GM12878 (cell line): ENCODE measurements around the gene BICDL2. TPM values are rescaled to one million over a fixed set of nuclear protein-coding genes. Genes with fewer than 3 reads are reported as not detected.

Experiments
- ATAC-seq: fragments of 200-7000 bp; cut with Tn5 transposase; 3 replicates; pipeline ENCODE4 v1.9.1; 2020; ENCODE audit warnings: mild to moderate bottlenecking, moderate library complexity
- BruUV-seq: library from RNA; stranded (reverse); fragments of 400-500 nt; replicated peaks from 2 replicates; lab custom pipeline; 2021; lab: Mats Ljungman, UMichigan
- CTCF ChIA-PET: fragments of 300-600 bp; sonication (Branson Sonifier 250); formaldehyde crosslinking; extraction: SDS; loops from one replicate; lab custom pipeline; 2021; ENCODE audit warnings: inconsistent platforms; lab: Yijun Ruan, JAX
- POLR2A ChIA-PET: fragments of 350-600 bp; formaldehyde crosslinking; extraction: SDS; loops from one replicate; lab custom pipeline; 2021; ENCODE audit warnings: inconsistent platforms; lab: Charles Lee
- RAD21 ChIA-PET: fragments of 300-600 bp; sonication (Branson Sonifier 250); formaldehyde crosslinking; loops from one replicate; lab custom pipeline; 2023; ENCODE audit warnings: antibody characterized with exemption; ENCODE audit not compliant: unreplicated experiment; lab: Charles Lee
- SMC1A ChIA-PET: fragments of 300-600 bp; sonication (Branson Sonifier 250); formaldehyde crosslinking; loops from one replicate; lab custom pipeline; 2023; ENCODE audit not compliant: unreplicated experiment, uncharacterized antibody; lab: Charles Lee
- DNase-seq: peaks from one replicate; pipeline ENCODE4 v3.0.0-alpha.2; 2011; ENCODE audit warnings: low read depth, low spot score
- FAIRE-seq: peaks from 3 replicates; lab custom pipeline; 2011; peaks lifted over from hg19 to GRCh38; lab: Jason Lieb, UNC
- H2AFZ ChIP-seq: 2 replicates; pipeline ENCODE4 v1.6.0; 2011; ENCODE audit warnings: low read depth, low read length, control low read depth; ENCODE audit not compliant: control insufficient read depth
- H3K27ac ChIP-seq: 2 replicates; pipeline ENCODE4 v1.5.1; 2011; ENCODE audit warnings: control low read depth; ENCODE audit not compliant: control insufficient read depth, insufficient read depth
- H3K27me3 ChIP-seq, 2 experiments: replicated peaks in 1 of 2; 2 replicates each; pipeline versions ENCODE4 v1.6.0 to v1.6.1; 2011; ENCODE audit warnings: low read length in 1 of 2; ENCODE audit not compliant: control insufficient read depth in 2 of 2, insufficient read depth in 2 of 2
- H3K36me3 ChIP-seq, 2 experiments: 2 replicates each; pipeline ENCODE4 v1.5.1; 2011; ENCODE audit warnings: low read length in 1 of 2; ENCODE audit not compliant: control insufficient read depth in 2 of 2, insufficient read depth in 2 of 2
- H3K4me1 ChIP-seq: 2 replicates; pipeline ENCODE4 v1.6.1; 2011; ENCODE audit warnings: mild to moderate bottlenecking, low read length, moderate library complexity, mixed read lengths; ENCODE audit not compliant: control insufficient read depth, insufficient read depth
- H3K4me2 ChIP-seq: 2 replicates; pipeline ENCODE4 v1.6.0; 2011; ENCODE audit warnings: control low read depth; ENCODE audit not compliant: control insufficient read depth, insufficient read depth
- H3K4me3 ChIP-seq: fragments of 200-600 bp; sonication (generic); 2 replicates; pipeline ENCODE4 v1.5.1; 2016
- H3K79me2 ChIP-seq: 2 replicates; pipeline ENCODE4 v1.6.0; 2011; ENCODE audit warnings: low read length; ENCODE audit not compliant: control insufficient read depth, insufficient read depth
- H3K9ac ChIP-seq: 2 replicates; pipeline ENCODE4 v1.8.0; 2011; ENCODE audit warnings: low read length, control low read depth, mixed read lengths; ENCODE audit not compliant: control insufficient read depth, insufficient read depth
- H3K9me3 ChIP-seq: replicated peaks from 3 replicates; pipeline ENCODE4 v1.5.1; 2011; ENCODE audit warnings: mild to moderate bottlenecking, low read length; ENCODE audit not compliant: control insufficient read depth, insufficient read depth
- H4K20me1 ChIP-seq: 2 replicates; pipeline ENCODE4 v1.6.0; 2011; ENCODE audit not compliant: control insufficient read depth, insufficient read depth
- CEBPB ChIP-seq, 2 experiments: fragments of 150-350 bp in 1 of 2; IDR thresholded peaks; 2 replicates each; pipeline ENCODE4 v1.6.1; 2012 to 2014; ENCODE audit warnings: low read depth in 2 of 2, low read length in 2 of 2, borderline replicate concordance in 1 of 2, inconsistent platforms in 1 of 2
- CHD4 ChIP-seq: fragments of 200-600 bp; sonication (generic); IDR thresholded peaks from 2 replicates; pipeline ENCODE4 v1.6.1; 2016; ENCODE audit warnings: mild to moderate bottlenecking
- CREM ChIP-seq: IDR thresholded peaks from 2 replicates; pipeline ENCODE4 v1.6.1; 2014; ENCODE audit warnings: antibody characterized with exemption, low read depth
- MEF2B ChIP-seq: fragments of 450-650 bp; IDR thresholded peaks from 2 replicates; pipeline ENCODE4 v1.6.1; 2018; ENCODE audit warnings: mild to moderate bottlenecking, moderate library complexity; ENCODE audit not compliant: partially characterized antibody, poor library complexity, severe bottlenecking
- MXI1 ChIP-seq: fragments of 150-350 bp; IDR thresholded peaks from 2 replicates; pipeline ENCODE4 v1.6.1; 2011; ENCODE audit warnings: low read depth, mild to moderate bottlenecking, inconsistent platforms, low read length, improper control_type of control experiment
- NFYB ChIP-seq: IDR thresholded peaks from 2 replicates; pipeline ENCODE4 v1.6.1; 2011; ENCODE audit warnings: low read depth, mild to moderate bottlenecking, low read length, improper control_type of control experiment, moderate library complexity; ENCODE audit not compliant: insufficient read depth
- RELA ChIP-seq: fragments of 450-650 bp; IDR thresholded peaks from 2 replicates; pipeline ENCODE4 v1.8.0; 2014; ENCODE audit warnings: borderline replicate concordance; ENCODE audit not compliant: partially characterized antibody
- SP1 ChIP-seq: IDR thresholded peaks from one replicate; pipeline ENCODE4 v1.6.1; 2011; ENCODE audit warnings: low read depth, low read length
- YY1 ChIP-seq: IDR thresholded peaks from 2 replicates; pipeline ENCODE4 v1.6.1; 2011; ENCODE audit warnings: low read depth, mild to moderate bottlenecking, low read length
- WGBS: methylation state at CpG from one replicate; pipeline ENCODE4 v1.1.6; 2016; ENCODE audit warnings: low lambda C conversion rate; ENCODE audit not compliant: insufficient replicate concordance, insufficient coverage; ENCODE audit errors: missing lambda C conversion rate; 5-methylcytosine and 5-hydroxymethylcytosine counted together
- in situ Hi-C: fragments of 300-500 bp; cut with MboI; formaldehyde crosslinking; loops from 9 replicates; pipeline ENCODE4 v1.14.3; 2018; ENCODE audit warnings: mixed read lengths
- intact Hi-C: fragments of 100-400 bp; cut with micrococcal nuclease; formaldehyde crosslinking; loops from one replicate; pipeline ENCODE4 v1.14.2; 2022; ENCODE audit not compliant: unreplicated experiment
- polyA plus RNA-seq, 11 experiments: library from polyadenylated mRNA; depleted of rRNA in 4 of 11; unstranded in 6 of 11; stranded (reverse) in 5 of 11; fragments of >200 nt; fragmentation: Nextera tagmentation in 4 of 11; fragmentation: Illumina TruSeq in 1 of 11; extraction: Ambion mirVana in 4 of 11; extraction: Trizol in 1 of 11; gene quantifications; 1 replicate in 1 of 11; 2 replicates in 10 of 11; pipeline versions ENCODE4 v1.2.1 to v1.2.3, GENCODE V29; 2011 to 2016; ENCODE audit warnings: inconsistent platforms in 2 of 11, missing spikeins in 2 of 11, low read depth in 1 of 11
- total RNA-seq, 4 experiments: library from RNA; depleted of rRNA in 3 of 4; stranded (reverse); fragments of >200 nt in 3 of 4; fragmentation: Illumina TruSeq in 1 of 4; extraction: Trizol in 1 of 4; gene quantifications; 2 replicates each; pipeline versions ENCODE4 v1.2.1 to v1.2.3, GENCODE V29; 2013 to 2021
- TF ChIP-seq, protein P1 (sequence below): IDR thresholded peaks from 2 replicates; pipeline ENCODE4 v1.6.1; 2012; ENCODE audit warnings: low read depth, low read length, improper control_type of control experiment

Gene BICDL2
- total and polyA plus RNA-seq, 10 of the 15 experiments (the other 5 are each of a cell fraction or from before 2014, with no cell fraction given): not detected

DNA sequence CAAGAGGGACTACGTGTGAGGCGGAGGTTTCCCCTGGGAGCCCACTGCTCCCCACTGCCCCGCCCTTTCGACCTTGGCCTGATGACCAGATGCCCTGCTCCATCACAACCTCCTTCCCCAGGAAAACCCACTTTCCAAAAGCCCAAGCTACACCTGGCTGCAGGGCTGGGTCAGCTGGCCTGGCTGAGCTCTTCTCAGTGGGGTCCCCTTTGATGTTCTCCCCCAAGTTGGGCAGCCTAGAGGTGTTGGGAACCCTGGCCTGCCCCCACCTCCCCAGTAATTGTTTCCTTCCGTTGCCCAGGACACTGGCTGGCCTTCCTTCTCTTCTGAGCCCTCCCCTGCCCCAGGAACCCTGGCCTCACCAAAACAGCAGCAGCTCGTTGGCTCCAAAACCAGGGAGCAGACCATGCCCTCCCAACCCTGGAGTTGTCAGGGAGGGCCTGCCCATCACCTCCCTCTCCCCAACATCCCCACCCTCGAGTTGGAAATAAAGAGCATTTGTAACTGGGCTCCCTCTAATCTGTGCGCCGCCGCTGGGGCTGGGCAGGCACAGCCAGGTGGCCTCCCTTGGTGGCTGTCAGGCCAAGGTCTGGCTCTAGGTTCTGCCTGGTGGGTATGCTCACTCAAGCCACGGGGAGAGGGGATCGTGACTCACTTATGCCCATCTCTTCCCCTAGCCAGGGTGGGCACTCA lies 22.6 kb downstream of the BICDL2 start (continued):
- TF ChIP-seq CREM: no peak
- TF ChIP-seq NFYB: no peak
- TF ChIP-seq MEF2B: no peak
- no peak for TF ChIP-seq SP1
- TF ChIP-seq CEBPB (IDR thresholded peaks at IDR 0.05; ENCODE audit: borderline replicate concordance in 1 of 2, low read depth in 2 of 2, low read length in 2 of 2): no peak

DNA sequence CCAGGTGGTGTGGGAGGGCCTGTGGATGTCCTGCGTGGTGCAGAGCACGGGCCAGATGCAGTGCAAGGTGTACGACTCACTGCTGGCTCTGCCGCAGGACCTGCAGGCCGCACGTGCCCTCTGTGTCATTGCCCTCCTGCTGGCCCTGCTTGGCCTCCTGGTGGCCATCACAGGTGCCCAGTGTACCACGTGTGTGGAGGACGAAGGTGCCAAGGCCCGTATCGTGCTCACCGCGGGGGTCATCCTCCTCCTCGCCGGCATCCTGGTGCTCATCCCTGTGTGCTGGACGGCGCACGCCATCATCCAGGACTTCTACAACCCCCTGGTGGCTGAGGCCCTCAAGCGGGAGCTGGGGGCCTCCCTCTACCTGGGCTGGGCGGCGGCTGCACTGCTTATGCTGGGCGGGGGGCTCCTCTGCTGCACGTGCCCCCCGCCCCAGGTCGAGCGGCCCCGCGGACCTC lies 23.2 kb downstream of the BICDL2 start:
- in situ Hi-C loops (no loop called here), intact Hi-C loops (no loop called here)
- TF ChIP-seq CHD4 (no peak), RELA (no peak), MXI1 (no peak), YY1 (no peak)
- TF ChIP-seq, protein P1, sequence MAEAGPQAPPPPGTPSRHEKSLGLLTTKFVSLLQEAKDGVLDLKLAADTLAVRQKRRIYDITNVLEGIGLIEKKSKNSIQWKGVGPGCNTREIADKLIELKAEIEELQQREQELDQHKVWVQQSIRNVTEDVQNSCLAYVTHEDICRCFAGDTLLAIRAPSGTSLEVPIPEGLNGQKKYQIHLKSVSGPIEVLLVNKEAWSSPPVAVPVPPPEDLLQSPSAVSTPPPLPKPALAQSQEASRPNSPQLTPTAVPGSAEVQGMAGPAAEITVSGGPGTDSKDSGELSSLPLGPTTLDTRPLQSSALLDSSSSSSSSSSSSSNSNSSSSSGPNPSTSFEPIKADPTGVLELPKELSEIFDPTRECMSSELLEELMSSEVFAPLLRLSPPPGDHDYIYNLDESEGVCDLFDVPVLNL: no peak
- CTCF ChIA-PET: interaction anchor here (0.6 to 0.9 kb wide), 2 partner anchors 15 to 19 kb away, joined by 3 read pairs; no protein-coding TSS in a partner anchor
- Histone ChIP-seq H3K4me3 (no peak overlapping the region), H3K9me3 (no peaks in the 10 kb centered on the region), H3K27ac (no peak overlapping the region), H2AFZ (no peak overlapping the region), H3K4me2 (no peak overlapping the region), H3K4me1 (no peaks in the 10 kb centered on the region; the same call in 1 of the 2 replicates), H3K9ac (no peak overlapping the region), H3K27me3 (peaks cover 0 to 10% of the 10 kb centered on the region in 2 experiments), H3K36me3 (no peaks in the 10 kb centered on the region), H4K20me1 (no peaks in the 10 kb centered on the region), H3K79me2 (no peaks in the 10 kb centered on the region)
- FAIRE-seq: no peak
- RAD21 ChIA-PET: no interaction called here
- BruUV-seq: no TSS peak
- no peak for DNase-seq
- whole genome bisulfite sequencing: 70% methylated on average over 24 of the region's 27 CpGs
- SMC1A ChIA-PET: no interaction called here
- POLR2A ChIA-PET: no interaction called here
- ATAC-seq: no peak
